Stimulated activated CD8-positive, alpha-beta memory T cell treated with anti-CD3 and anti-CD28 coated beads, Interleukin-7, amount 100 ng/mL, for 48 hours (primary cell): ENCODE results near the gene UBE2C.

Experiments
- DNase-seq, 2 donors: peaks; one replicate each; pipeline ENCODE4 v3.0.0-alpha.2; 2020; ENCODE audit warnings: low read depth in 1 of 2; ENCODE audit errors: extremely low read depth in 1 of 2

The UBE2C gene

GRCh38 chr20:45832619-45833018, 20.2 kb downstream of the UBE2C start:
- DNase-seq: no peak

- no peak for DNase-seq
Measured at GRCh38 chr20:45833030-45833882, 20.8 kb downstream of the UBE2C start, which contains the start of gene SNX21. Gene SNX21, plus strand, starts transcription at chr20:45833799. Its CDS starts 121 bp downstream, at chr20:45833920.

GRCh38 chr20:45833883-45834796, 21.7 kb downstream of the UBE2C start:
- DNase-seq: no peak

GRCh38 chr20:45834797-45835161, 22.3 kb downstream of the UBE2C start:
- no peak for DNase-seq

- no peak for DNase-seq
Measured at GRCh38 chr20:45835329-45835765, 22.9 kb downstream of the UBE2C start.

- DNase-seq: no peak
Measured at GRCh38 chr20:45835825-45836224, 23.4 kb downstream of the UBE2C start.

- no peak for DNase-seq
Measured at GRCh38 chr20:45836841-45837240, 24.4 kb downstream of the UBE2C start.

- no peak for DNase-seq
Measured at GRCh38 chr20:45840700-45841198, 28.3 kb downstream of the UBE2C start.

GRCh38 chr20:45841407-45842129, 29.1 kb downstream of the UBE2C start:
- DNase-seq: no peak

- DNase-seq: no peak
Measured at GRCh38 chr20:45842169-45842812, 29.8 kb downstream of the UBE2C start.

GRCh38 chr20:45843506-45843905, 31.1 kb downstream of the UBE2C start:
- DNase-seq: no peak

GRCh38 chr20:45845452-45845851, 33.0 kb downstream of the UBE2C start:
- no peak for DNase-seq

GRCh38 chr20:45848421-45848820, 36.0 kb downstream of the UBE2C start:
- DNase-seq: no peak

GRCh38 chr20:45848969-45849582, 36.6 kb downstream of the UBE2C start:
- no peak for DNase-seq

GRCh38 chr20:45850238-45850637, 37.8 kb downstream of the UBE2C start:
- no peak for DNase-seq

GRCh38 chr20:45850926-45851325, 38.5 kb downstream of the UBE2C start:
- no peak for DNase-seq

GRCh38 chr20:45851501-45851900, 39.1 kb downstream of the UBE2C start:
- no peak for DNase-seq

- no peak for DNase-seq
Measured at GRCh38 chr20:45852326-45852725, 39.9 kb downstream of the UBE2C start.

GRCh38 chr20:45853484-45853883, 41.0 kb downstream of the UBE2C start:
- no peak for DNase-seq
